CD4-positive, alpha-beta T cell treated with Interleukin-17A for 1 hour (primary cell): ENCODE data around the gene LAMA2.

Experiments used
- DNase-seq: peaks from one replicate; pipeline ENCODE4 v3.0.0-alpha.2; 2020

LAMA2 gene

GRCh38 chr6:129236001-129236517, 353.1 kb downstream of the LAMA2 start:
- DNase-seq, result no peak

- no peak for DNase-seq
These were observed 356.1 kb downstream of the LAMA2 start for GRCh38 chr6:129238991-129239390.

DNA sequence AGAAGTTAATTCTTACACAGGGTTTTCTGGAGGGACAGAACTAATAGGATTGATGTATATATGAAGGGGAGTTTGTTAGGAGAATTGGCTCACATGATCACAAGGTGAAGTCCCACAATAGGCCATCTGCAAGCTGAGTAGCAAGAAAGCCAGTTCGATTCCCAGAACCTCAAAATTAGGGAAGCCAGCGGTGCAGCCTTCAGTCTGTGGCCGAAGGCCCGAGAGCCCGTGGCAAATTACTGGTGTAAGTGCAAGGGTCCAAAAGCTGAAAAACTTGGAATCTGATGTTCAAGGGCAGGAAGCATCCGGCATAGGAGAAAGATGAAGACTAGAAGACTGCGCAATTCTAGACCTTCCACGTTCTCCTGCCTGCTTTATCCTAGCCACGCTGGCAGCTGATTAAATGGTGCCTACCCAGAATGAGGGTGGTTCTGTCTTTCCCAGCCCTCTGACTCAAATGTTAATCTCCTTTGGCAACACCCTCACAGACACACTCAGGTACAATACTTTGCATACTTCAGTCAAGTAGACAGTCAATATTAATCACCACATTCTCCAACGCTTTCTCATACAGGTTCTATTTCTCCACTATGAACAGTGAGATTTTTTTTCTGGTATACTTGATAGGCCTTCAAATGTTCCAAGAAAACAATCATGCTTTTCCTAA, 357.0 kb downstream of the LAMA2 start:
- no peak for DNase-seq

DNA sequence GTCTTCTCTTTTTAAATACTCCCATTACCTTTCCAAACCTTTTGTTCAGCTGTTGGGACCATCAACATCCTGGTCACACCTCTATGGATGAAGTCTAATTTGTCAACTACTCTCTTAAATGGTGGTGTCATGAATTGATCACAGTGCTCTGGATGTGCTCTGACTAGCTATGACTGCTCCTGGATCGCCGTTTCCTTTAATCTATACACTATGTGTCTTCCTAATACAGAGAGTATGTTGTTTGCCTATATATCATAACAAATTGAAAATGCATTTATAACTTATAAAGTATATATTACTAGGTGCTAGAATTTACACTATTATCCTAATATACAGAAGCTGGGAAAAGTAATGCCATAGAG, 357.5 kb downstream of the LAMA2 start:
- no peak for DNase-seq

DNA sequence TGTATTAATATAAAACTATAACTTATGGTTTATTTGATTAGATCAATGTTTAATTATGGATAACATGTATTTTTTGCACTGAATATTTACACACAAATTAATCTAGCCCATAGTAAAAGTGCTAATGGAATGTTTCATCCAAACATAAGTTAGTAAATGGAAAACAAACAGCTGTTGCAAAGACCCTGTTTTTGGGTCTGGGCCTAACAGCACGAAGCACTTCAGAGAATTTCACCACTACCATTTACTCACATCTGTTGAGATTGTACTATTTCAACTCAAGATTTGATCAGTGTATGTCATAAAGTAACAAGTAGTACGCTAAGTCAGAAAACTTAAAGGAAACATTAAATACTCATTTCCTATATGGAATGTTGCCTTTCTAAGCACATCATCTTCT, 359.6 kb downstream of the LAMA2 start:
- no peak for DNase-seq

DNA sequence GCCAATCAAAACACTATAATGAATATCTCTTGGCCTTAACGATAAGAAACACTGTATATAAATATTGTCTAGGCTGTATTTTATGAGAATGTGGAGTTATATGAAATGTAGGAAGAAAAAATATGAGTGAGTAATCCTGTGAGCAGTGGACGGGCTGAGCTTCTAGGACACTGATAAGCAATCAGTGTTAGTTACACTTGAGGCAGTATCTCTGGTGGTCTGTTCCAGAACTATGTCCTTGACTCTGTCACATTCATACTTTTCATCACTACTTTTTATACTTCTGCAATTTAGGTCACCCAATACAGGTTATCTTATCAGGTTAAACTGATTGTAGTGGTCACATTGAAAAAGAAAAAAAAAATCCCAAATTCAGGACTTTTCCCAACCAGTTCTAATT, 360.4 kb downstream of the LAMA2 start:
- DNase-seq, result no peak

- no peak for DNase-seq
These were observed 366.0 kb downstream of the LAMA2 start for GRCh38 chr6:129248946-129249345.

GRCh38 chr6:129251669-129252376, 368.9 kb downstream of the LAMA2 start:
- DNase-seq, result peak; percentile 66

DNA sequence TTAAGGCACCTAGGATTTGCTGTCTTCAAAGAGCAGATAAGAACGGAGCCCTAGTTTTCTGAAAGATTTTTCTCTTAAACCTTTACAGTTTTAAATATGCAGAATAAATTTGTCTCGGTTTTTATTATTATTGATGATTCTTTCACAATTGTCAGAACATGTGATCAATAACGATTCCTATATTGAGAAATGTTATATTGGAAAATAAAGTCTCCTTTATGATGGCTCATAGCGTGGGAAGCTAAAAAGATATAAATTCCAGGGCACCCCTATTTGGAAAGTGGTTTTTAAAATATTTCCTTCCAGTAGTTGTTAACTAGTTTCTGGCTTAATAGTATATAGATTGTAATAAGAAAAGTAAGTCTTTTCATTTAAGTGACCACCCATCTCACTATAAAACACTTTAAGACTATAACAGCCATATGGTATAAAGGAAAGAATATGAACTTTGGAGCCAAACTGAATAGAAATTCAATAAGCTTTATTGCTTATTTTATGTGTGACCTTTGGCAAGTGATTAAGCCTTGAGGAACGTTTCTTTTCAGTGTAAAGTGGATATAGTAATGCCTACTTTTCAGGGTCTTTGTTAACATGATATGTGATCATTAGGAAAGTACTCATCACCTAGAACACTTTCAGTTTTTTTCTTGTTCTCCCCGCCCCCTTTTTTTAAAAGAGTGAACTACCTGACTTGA, 369.6 kb downstream of the LAMA2 start:
- no peak for DNase-seq

DNA sequence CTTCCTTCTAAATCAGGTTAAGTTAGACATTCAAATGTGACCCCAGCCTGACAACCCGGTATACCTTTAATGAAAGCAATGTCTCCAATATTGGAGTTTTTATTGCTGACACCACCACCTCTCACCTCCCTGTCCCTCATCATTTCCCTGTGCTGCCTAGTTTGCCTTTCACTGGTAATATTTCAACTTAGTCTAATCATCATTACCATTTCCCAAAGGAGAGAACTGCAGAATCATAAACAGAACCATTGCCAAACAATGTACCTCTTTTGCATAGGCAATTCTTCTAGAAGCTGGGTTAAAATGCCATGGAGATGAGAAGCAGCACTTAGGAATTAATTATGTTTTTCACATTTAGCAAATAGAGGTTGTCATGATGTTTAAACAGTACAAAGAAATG, 370.3 kb downstream of the LAMA2 start:
- no peak for DNase-seq

- no peak for DNase-seq
These were observed 370.8 kb downstream of the LAMA2 start for GRCh38 chr6:129253727-129254126.

DNA sequence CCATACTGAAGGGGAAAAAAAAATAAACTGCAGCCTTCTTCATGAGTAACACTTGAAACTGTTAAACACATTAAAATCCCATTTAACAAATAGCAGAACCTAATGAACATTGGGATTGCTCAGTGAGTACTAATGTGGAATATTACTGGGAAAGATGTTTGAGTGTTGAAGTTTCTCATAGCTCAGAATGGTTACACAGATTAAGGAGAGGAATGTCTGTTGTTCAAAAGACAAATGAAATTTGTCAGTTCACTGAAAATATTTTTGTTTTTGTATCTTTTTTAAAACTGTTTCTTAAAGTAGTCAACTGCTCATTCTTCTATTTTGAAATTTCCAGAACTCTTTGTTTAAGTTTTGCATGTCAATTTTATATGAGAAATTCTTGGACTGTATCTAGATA, 374.3 kb downstream of the LAMA2 start:
- DNase-seq, result no peak

DNA sequence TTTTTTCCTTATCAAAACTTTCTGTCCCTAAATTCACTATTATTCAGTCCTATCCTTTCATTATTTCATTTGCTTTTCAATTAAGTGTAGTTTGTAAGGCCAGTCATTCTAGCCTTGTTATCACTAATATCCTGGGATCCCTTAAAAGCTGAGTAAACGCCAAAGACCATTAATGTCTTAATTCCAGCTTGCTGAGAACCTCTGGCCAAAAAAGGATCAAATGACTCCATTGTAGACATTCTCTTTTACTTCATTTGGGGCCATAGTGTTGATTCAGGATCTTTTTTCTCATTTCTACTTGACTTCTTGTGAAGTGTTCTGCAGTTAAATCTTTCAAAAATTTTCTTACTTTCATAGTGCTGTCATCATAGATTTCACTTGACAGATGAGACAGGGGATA, 379.7 kb downstream of the LAMA2 start:
- DNase-seq, result no peak

- DNase-seq, result no peak
These were observed 380.2 kb downstream of the LAMA2 start for GRCh38 chr6:129263176-129263575.

GRCh38 chr6:129264480-129265045, 381.6 kb downstream of the LAMA2 start:
- no peak for DNase-seq

DNA sequence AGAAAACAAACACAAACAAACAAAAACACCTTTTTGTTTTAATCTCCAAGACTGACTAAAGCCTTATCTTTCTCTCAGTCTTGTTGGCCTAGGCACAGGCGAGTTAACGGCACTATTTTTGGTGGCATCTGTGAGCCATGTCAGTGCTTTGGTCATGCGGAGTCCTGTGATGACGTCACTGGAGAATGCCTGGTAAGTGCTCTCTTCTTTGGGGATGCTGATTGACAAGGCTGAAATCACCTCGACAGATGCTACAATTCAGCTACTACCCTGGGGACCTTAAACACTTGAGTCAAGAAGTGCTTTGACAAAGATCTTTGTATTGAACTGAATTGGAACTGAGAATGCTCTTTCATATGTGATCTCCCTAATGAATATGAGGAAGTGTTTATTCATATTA, 384.1 kb downstream of the LAMA2 start:
- DNase-seq, result no peak

DNA sequence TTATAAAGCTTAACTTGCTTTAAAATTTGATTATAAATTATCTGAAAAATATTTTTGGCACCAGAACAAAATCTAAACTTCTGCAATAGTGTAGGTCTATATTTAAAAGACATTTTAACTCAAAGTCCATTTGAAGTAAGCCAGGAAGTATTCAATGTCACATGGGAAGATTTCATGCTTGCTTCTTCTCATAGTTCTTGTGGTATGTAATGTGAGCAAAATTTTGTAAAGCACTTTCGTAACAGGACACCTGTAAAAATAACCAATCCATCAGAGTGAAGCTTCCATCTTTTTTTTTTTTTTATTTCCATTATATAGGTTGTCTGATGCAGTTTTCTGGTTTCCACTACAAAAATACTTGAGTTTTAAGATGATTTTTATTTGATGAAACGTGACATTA, 386.1 kb downstream of the LAMA2 start:
- no peak for DNase-seq

GRCh38 chr6:129269891-129270290, 387.0 kb downstream of the LAMA2 start:
- no peak for DNase-seq

DNA sequence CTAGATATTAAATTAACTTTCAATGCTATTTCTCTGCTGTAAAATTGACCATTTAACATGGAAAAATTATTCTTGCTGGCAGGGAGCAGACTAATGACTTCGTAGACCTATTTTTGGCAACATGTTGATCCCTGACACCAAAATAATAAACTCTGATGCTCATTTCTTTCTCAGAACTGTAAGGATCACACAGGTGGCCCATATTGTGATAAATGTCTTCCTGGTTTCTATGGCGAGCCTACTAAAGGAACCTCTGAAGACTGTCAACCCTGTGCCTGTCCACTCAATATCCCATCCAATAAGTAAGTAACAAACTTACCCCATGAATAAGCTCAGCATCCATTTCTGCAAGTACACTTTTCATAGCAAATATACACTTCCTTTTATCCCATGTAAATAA, 387.5 kb downstream of the LAMA2 start:
- no peak for DNase-seq

DNA sequence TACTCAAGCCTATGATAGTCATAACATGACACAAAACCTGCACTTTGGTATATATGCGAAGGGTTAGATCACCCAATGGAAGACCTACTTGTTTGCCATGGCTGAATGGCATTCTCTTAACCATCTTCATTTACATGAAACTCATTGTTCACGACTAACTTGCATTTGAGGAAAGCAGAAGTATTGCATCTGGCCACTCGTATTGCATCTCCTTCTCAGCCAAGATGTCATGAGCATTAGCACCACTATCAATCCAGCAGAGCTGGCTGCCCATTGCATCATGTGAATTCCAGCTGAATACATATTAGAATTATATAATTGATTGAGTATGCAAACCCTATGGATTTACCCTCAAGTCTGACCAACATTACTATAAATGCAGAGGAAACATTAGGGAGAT, 390.2 kb downstream of the LAMA2 start:
- no peak for DNase-seq

- no peak for DNase-seq
These were observed 393.5 kb downstream of the LAMA2 start for GRCh38 chr6:129276461-129276860.

GRCh38 chr6:129276986-129277385, 394.0 kb downstream of the LAMA2 start:
- no peak for DNase-seq
